ENCODE data around the gene SUMF1.
"Not testable (repeated sequence)": the region's sequence is repeated elsewhere in the genome, so short reads cannot be mapped to it uniquely, and the experiment has no call there.

Gene SUMF1

GRCh38 chr3:4338751-4339150, 128.3 kb downstream of the SUMF1 start:
- no peak for DNase-seq (ENCODE audit: low read depth, low spot score)

DNA sequence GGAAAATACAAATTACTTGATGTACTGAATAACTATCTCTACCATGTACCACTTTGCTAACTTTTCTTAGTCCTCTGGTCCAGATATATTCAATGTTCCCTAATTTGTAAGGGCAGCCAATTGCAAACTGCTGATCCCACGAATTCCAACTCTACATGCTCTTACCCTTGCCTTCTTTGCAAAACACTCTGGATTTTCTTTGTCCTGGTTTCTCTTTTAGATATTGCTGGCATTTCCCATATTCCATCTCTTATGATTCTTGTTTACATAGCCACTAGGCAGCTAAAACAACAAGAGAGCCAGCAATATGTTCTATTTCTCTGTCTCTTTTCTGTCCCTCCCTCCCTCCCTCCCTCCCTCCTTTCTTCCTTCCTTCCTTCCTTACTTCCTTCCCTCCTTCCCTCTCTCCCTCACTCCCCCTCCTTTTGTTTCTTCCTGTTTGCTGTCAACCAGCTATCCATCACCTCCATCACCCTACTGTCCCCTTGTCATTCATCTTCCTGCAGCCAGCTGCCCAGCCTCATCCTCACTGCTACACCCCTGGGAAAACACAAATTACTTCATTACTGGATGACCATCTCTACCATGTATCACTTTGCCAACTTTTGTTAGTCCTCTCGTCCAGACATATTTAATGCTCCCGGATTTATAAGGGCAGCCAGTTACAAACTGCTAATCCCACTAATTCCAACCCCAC, 130.1 kb downstream of the SUMF1 start:
- no peak for DNase-seq (ENCODE audit: low read depth, low spot score)

- no peak for DNase-seq (ENCODE audit: low read depth, low spot score)
These were observed 131.1 kb downstream of the SUMF1 start for GRCh38 chr3:4335840-4336562.

DNA sequence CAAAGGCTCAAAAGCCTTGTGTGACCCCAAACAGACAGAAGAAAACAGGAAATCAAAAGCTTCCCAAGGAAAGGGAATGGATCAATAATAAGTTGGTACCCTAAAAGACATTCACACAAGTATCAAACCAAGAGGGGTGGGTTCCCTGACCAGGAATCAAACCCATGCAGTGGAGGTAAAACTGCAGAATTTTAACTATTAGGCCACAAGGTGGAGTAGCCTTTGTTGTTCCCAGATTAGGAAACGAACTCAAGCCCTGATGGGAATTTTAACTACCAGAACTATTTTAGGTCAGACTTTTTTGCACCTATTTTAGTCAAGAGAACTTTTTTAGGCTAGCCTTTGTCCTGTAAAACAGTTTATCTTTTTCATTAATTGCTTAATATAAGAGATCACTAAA, 132.5 kb downstream of the SUMF1 start:
- DNase-seq (ENCODE audit: low read depth, low spot score): no peak

DNA sequence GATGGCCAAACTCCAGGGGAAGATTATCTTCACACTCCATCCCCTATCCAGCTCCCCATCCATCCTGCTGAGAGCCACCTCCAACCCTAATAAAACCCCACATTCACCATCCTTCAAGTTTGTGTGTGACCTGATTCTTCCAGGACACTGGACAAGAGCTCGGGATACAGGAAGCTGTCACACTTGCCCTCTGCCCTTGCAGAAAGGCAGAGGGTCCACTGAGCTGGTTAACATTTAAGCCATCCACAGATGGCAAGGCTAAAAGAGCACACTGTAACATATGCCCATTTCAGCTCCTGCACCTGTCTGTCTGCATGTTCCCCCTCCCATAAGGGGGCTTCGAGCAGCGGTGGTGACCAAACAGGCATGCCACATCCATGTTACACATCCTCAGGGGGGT, 134.1 kb downstream of the SUMF1 start:
- DNase-seq (ENCODE audit: low read depth, low spot score): no peak

DNA sequence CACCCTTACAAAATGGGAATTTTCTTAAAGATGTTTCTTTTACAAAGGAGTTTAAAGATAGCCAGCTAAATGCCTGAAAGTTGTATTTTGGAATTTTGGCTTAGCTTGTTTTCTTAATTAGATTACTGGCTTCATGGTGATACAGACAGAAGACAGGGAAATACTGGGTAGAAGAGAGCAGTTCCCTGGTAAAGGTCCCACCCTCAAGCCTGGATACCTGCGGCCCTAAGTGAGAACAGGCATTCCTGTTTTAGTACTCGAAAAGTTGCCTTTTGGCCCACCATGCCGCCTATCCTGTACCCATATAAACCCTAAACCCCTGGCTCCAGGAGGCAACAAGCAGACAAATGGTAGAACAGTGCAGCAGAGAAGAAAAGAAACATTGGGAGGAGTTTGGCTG, 134.5 kb downstream of the SUMF1 start:
- no peak for DNase-seq (ENCODE audit: low read depth, low spot score)

- DNase-seq (ENCODE audit: low read depth, low spot score): no peak
These were observed 135.0 kb downstream of the SUMF1 start for GRCh38 chr3:4332111-4332510.

DNA sequence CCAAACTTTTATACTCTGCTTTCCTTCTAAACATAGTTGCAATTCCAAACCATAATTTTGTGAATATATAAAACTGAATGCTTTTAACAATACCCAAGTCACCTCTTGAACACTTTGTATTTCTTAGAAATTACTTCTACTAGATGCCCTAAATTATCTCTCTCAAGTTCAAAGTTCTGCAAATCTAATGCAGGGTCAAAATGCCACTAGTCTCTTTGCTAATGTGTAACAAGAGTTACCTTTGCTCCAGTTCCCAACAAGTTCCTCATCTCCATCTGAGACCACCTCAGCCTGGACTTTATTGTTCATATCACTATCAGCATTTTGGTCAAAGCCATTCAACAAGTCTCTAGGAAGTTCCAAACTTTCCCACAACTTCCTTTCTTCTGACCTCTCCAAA, 137.3 kb downstream of the SUMF1 start:
- DNase-seq (ENCODE audit: low read depth, low spot score): not testable (repeated sequence)

- DNase-seq (ENCODE audit: low read depth, low spot score): no peak
These were observed 140.2 kb downstream of the SUMF1 start for GRCh38 chr3:4326868-4327267.

DNA sequence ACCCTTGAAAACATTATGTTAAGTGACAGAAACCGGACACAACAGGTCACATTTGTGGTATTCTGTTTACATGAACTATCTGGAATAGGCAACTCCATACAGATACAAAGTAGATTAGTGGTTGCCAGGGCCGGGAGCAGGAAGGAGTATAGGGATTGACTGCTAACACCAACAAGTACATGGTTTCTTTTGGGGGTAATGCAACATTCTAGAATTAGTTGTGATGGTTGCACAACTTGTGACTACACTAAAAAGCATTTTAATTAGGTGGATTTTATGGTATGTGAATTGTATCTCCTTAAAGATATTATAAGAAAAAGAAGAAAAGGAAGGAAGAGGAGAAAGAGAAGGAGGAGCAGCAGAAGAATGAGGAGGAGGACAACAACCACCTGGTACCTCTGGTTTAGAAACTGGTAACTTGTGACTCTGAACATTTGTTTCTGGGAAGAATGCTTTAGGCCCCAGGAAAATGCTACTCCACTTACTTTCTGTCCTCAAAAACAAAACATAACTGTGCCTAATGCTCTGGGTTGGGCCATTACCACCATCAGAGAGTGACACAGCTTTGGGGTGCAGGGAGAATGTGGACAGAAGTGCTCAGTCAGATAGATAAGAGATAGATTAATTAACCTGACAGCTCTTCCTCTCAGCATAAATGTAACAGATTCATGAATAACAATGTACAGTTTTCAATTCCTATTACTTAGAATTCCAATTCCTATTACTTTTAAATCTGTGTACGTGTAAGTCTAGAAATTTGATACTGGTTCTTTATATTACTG, 143.6 kb downstream of the SUMF1 start:
- DNase-seq (ENCODE audit: low read depth, low spot score): no peak

- DNase-seq (ENCODE audit: low read depth, low spot score): no peak
These were observed 144.4 kb downstream of the SUMF1 start for GRCh38 chr3:4322635-4323034.

- no peak for DNase-seq (ENCODE audit: low read depth, low spot score)
These were observed 145.3 kb downstream of the SUMF1 start for GRCh38 chr3:4321732-4322131.

DNA sequence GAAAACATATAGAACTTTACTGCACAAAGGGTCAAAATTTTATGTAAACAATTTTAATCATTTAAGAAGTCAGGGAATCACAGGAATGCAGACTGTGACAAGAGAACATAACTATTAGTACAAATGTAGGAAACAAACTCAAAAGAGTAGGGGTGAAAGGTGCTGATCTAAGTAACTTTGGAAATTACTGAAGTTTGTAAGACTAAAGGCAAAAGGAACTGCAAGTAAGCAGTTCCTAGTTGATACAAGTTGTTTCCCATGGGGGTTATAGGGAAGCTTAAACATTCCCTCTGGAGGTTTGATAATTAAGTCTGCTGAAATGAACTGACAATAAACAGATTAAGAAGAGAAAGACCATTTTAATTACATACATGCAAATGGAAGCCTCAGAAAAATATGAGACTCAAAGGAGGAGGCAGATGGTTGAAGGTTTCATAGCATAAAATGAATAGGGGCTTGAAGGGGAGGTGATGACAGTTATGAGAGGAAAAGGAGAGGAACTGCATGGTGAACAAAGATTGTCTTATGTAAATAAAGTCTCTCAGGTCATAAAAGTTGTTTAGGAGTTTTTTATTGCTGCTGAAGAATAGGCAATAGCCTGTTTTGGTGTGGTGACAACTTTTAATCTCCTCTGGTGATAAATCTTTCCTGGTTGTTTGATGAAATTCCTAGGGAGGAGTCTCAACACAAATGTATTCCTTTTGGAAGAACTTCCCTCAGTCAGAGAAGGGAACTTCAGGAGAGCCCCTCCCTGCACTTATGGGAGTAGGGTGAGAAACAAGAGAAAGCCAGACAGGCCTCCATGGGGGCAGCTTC, 146.8 kb downstream of the SUMF1 start:
- DNase-seq (ENCODE audit: low read depth, low spot score): no peak

DNA sequence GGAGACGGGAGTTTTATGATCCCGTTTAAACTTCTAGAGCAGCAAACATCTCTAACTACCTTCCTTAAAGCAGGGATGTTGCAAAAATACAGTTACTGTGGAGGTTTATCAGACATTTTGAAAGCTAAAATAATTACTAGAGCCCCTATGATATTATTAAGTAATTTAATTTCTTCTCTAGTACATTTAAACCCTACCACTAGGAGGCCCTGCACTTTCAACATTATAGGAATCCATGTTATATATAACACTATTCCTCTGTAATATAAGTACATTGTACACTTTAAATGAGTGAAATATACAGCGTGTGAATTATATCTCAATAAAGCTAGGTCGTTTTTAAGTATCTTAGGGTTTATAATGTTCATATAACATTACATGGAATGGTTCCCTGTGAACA, 152.4 kb downstream of the SUMF1 start:
- no peak for DNase-seq (ENCODE audit: low read depth, low spot score)

DNA sequence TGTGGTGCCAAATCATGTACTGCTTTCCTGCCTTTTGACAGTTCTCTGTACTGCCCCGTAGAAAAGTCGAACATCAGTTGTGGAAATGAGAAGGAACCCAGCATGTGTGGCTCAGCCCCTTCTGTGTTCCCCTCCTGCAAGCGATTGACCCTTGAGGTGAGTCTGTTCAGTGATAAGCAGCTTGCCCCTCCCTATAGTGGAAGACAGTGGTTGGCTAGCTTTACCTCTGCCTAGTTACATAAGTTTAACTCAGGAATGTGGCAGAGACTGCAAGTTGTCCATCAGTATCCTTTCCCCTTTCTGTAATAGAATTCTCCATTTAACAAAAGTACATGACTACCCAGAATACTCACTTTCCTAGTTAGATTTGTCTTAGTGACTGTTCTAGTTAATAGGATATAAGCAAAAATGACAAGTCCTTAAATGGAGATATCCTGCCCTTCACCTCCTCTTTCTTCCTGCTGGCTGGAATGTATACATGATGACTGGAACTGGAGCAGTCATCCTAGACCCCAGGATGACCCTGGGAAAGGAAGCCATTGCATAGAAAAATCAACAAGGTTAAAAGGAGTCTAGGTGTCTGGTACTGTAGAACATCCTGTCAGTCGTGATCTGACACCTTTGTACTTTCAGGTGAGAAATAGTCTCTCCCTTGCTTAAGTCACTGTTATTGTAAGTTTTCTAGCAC, 153.3 kb downstream of the SUMF1 start:
- no peak for DNase-seq (ENCODE audit: low read depth, low spot score)

GRCh38 chr3:4311496-4311895, 155.6 kb downstream of the SUMF1 start:
- DNase-seq (ENCODE audit: low read depth, low spot score): no peak
